ENCODE measurements around the gene SRRT. TPM values are rescaled to one million over a fixed set of nuclear protein-coding genes. Genes with fewer than 3 reads are reported as not detected.
A peak's percentile ranks its signal among the peaks of the same experiment; 100 is the strongest.
"Not testable (repeated sequence)": the region's sequence is repeated elsewhere in the genome, so short reads cannot be mapped to it uniquely, and the experiment has no call there.

The SRRT gene
- total RNA-seq, 4 donors from 2014 or later: 44.9 to 87.3 (median 60.9) TPM

GRCh38 chr7:100839361-100839760, 35.5 kb upstream of the SRRT start:
- no peak for TF ChIP-seq CTCF (IDR thresholded peaks at IDR 0.05)
- no peak for ATAC-seq (ENCODE audit: low FRiP score)
- no peak for DNase-seq (ENCODE audit: low spot score)

- ATAC-seq (ENCODE audit: low FRiP score) (no peak), DNase-seq (ENCODE audit: low spot score) (no peak)
- TF ChIP-seq CTCF (IDR thresholded peaks at IDR 0.05): no peak
These were observed 34.3 kb upstream of the SRRT start for GRCh38 chr7:100840470-100841100.

- no peak for DNase-seq (ENCODE audit: low spot score)
- TF ChIP-seq CTCF (IDR thresholded peaks at IDR 0.05): no peak
- no peak for ATAC-seq (ENCODE audit: low FRiP score)
These were observed 27.5 kb upstream of the SRRT start for GRCh38 chr7:100847360-100847759.

GRCh38 chr7:100852048-100852872, 22.6 kb upstream of the SRRT start, which contains the start of gene SLC12A9:
TSS of gene SLC12A9 (plus strand) at chr7:100852713. CDS start at chr7:100854198, 1,485 bp downstream.
- ATAC-seq (ENCODE audit: low FRiP score): peak; percentile 96
- peak in 2 of 3 donors; percentile 20 to 81 for TF ChIP-seq CTCF (IDR thresholded peaks at IDR 0.05)
- DNase-seq (ENCODE audit: low spot score): peak; percentile 69

GRCh38 chr7:100854146-100854895, 20.6 kb upstream of the SRRT start:
- DNase-seq (ENCODE audit: low spot score) (no peak), ATAC-seq (ENCODE audit: low FRiP score) (no peak)
- TF ChIP-seq CTCF (IDR thresholded peaks at IDR 0.05): no peak

- not testable (repeated sequence) for ATAC-seq (ENCODE audit: low FRiP score)
These were observed 20.0 kb upstream of the SRRT start for GRCh38 chr7:100854899-100855298.

GRCh38 chr7:100855515-100855914, 19.4 kb upstream of the SRRT start:
- ATAC-seq (ENCODE audit: low FRiP score): no peak
- no peak for TF ChIP-seq CTCF (IDR thresholded peaks at IDR 0.05)
- no peak for DNase-seq (ENCODE audit: low spot score)

More at GRCh38 chr7:100854899-100855298, 20.0 kb upstream of the SRRT start:
- not testable (repeated sequence) for DNase-seq (ENCODE audit: low spot score)

Data from omental fat pad (tissue), 4 donors.